Measurements from ENCODE around the gene MRPS17.

Gene MRPS17

DNA sequence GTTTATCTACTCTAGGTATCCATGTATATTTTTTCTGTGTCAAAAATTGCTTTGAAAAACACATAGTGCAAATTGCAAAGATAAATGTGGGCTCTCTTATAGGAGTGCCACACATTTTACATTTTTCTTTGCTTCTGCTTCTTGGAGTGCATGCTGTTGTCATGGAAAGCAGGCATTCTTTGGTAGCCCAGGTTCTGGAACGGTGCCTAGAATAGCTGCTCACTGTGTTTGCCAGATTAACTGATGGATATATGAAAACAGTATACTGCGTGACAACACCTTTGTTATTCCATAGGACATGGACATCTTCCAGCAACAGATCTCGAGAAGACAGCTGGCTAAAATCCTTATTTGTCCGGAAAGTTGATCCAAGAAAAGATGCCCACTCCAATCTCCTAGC, 26.2 kb downstream of the MRPS17 start:
- ATAC-seq: peak; percentile 95
- TF ChIP-seq OSR1 (CRISPR knock-in tag; IDR thresholded peaks at IDR 0.05) (no peak), ISL1 (CRISPR knock-in tag; IDR thresholded peaks at IDR 0.05) (peak; percentile 53; the same call in 1 of the 2 replicates), ZNF565 (CRISPR knock-in tag; conservative IDR thresholded peaks at IDR 0.05; ENCODE audit: low read depth) (no peak), ZNF70 (CRISPR knock-in tag; IDR thresholded peaks at IDR 0.05) (no peak), GLIS3 (CRISPR knock-in tag; IDR thresholded peaks at IDR 0.05) (no peak), ARNTL (CRISPR knock-in tag; IDR thresholded peaks at IDR 0.05; ENCODE audit: borderline replicate concordance, low read depth) (no peak)
- TF ChIP-seq, protein P1, sequence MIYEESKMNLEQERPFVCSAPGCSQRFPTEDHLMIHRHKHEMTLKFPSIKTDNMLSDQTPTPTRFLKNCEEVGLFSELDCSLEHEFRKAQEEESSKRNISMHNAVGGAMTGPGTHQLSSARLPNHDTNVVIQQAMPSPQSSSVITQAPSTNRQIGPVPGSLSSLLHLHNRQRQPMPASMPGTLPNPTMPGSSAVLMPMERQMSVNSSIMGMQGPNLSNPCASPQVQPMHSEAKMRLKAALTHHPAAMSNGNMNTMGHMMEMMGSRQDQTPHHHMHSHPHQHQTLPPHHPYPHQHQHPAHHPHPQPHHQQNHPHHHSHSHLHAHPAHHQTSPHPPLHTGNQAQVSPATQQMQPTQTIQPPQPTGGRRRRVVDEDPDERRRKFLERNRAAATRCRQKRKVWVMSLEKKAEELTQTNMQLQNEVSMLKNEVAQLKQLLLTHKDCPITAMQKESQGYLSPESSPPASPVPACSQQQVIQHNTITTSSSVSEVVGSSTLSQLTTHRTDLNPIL (CRISPR knock-in tag; IDR thresholded peaks at IDR 0.05; ENCODE audit: low read depth): no peak
- TF ChIP-seq, protein P2, sequence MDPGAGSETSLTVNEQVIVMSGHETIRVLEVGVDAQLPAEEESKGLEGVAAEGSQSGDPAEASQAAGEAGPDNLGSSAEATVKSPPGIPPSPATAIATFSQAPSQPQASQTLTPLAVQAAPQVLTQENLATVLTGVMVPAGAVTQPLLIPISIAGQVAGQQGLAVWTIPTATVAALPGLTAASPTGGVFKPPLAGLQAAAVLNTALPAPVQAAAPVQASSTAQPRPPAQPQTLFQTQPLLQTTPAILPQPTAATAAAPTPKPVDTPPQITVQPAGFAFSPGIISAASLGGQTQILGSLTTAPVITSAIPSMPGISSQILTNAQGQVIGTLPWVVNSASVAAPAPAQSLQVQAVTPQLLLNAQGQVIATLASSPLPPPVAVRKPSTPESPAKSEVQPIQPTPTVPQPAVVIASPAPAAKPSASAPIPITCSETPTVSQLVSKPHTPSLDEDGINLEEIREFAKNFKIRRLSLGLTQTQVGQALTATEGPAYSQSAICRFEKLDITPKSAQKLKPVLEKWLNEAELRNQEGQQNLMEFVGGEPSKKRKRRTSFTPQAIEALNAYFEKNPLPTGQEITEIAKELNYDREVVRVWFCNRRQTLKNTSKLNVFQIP (CRISPR knock-in tag; IDR thresholded peaks at IDR 0.05; ENCODE audit: borderline replicate concordance, low read depth): no peak
- TF ChIP-seq, protein P3, sequence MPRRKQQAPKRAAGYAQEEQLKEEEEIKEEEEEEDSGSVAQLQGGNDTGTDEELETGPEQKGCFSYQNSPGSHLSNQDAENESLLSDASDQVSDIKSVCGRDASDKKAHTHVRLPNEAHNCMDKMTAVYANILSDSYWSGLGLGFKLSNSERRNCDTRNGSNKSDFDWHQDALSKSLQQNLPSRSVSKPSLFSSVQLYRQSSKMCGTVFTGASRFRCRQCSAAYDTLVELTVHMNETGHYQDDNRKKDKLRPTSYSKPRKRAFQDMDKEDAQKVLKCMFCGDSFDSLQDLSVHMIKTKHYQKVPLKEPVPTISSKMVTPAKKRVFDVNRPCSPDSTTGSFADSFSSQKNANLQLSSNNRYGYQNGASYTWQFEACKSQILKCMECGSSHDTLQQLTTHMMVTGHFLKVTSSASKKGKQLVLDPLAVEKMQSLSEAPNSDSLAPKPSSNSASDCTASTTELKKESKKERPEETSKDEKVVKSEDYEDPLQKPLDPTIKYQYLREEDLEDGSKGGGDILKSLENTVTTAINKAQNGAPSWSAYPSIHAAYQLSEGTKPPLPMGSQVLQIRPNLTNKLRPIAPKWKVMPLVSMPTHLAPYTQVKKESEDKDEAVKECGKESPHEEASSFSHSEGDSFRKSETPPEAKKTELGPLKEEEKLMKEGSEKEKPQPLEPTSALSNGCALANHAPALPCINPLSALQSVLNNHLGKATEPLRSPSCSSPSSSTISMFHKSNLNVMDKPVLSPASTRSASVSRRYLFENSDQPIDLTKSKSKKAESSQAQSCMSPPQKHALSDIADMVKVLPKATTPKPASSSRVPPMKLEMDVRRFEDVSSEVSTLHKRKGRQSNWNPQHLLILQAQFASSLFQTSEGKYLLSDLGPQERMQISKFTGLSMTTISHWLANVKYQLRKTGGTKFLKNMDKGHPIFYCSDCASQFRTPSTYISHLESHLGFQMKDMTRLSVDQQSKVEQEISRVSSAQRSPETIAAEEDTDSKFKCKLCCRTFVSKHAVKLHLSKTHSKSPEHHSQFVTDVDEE (CRISPR knock-in tag; IDR thresholded peaks at IDR 0.05): peak; percentile 51; the same call in 1 of the 2 replicates

DNA sequence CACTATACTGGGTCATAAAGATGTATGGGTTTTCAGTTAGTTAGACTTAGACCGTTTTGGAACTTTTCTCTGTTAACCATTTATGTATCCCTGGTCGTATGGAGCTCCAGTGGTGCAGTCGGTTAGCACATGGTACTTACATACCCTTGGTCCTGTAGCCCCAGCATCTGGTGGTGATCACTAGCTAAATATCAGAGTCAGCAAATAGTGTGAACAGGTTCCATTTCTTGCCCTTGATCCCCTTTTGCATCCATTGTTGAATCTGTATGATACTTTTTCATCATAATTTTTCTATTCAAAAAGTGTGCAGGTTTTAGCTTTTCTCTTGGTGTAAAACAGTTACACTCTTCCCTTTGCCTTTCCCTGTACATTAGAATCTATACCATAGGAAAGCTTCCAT, 28.6 kb downstream of the MRPS17 start:
- TF ChIP-seq OSR1 (CRISPR knock-in tag; IDR thresholded peaks at IDR 0.05) (no peak), ZFP3 (CRISPR knock-in tag; IDR thresholded peaks at IDR 0.05) (no peak), ZFP30 (CRISPR knock-in tag; IDR thresholded peaks at IDR 0.05) (no peak), CSDC2 (CRISPR knock-in tag; IDR thresholded peaks at IDR 0.05) (no peak)
- TF ChIP-seq, protein P3 (CRISPR knock-in tag; IDR thresholded peaks at IDR 0.05): no peak
- TF ChIP-seq, protein P2 (CRISPR knock-in tag; IDR thresholded peaks at IDR 0.05; ENCODE audit: borderline replicate concordance, low read depth): no peak
- TF ChIP-seq, protein P4, sequence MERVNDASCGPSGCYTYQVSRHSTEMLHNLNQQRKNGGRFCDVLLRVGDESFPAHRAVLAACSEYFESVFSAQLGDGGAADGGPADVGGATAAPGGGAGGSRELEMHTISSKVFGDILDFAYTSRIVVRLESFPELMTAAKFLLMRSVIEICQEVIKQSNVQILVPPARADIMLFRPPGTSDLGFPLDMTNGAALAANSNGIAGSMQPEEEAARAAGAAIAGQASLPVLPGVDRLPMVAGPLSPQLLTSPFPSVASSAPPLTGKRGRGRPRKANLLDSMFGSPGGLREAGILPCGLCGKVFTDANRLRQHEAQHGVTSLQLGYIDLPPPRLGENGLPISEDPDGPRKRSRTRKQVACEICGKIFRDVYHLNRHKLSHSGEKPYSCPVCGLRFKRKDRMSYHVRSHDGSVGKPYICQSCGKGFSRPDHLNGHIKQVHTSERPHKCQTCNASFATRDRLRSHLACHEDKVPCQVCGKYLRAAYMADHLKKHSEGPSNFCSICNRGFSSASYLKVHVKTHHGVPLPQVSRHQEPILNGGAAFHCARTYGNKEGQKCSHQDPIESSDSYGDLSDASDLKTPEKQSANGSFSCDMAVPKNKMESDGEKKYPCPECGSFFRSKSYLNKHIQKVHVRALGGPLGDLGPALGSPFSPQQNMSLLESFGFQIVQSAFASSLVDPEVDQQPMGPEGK (CRISPR knock-in tag; IDR thresholded peaks at IDR 0.05; ENCODE audit: borderline replicate concordance): no peak
- no peak for ATAC-seq

DNA sequence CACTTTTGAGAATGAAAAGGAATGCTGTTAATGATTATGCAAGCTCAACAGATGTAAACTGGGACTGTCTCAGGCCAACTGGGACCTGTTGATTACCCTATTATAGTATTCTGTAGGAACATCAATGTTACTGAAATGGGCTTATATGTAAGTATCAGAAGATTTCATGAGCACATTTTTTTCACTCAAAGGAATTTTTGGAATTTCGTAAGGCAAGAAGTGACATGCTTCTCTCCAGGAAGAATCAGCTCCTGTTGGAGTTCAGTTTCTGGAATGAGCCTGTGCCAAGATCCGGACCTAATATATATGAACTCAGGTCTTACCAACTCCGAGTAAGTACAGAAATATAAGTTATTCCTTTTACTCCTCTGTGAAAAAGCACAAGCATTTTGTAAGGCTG, 31.9 kb downstream of the MRPS17 start:
- no peak for ATAC-seq
- TF ChIP-seq ZC3H10 (CRISPR knock-in tag; IDR thresholded peaks at IDR 0.05) (no peak), RARB (CRISPR knock-in tag; IDR thresholded peaks at IDR 0.05) (no peak), ZNF565 (CRISPR knock-in tag; conservative IDR thresholded peaks at IDR 0.05; ENCODE audit: low read depth) (no peak), ZFP3 (CRISPR knock-in tag; IDR thresholded peaks at IDR 0.05) (no peak), ARNTL (CRISPR knock-in tag; IDR thresholded peaks at IDR 0.05; ENCODE audit: borderline replicate concordance, low read depth) (no peak), ZFP30 (CRISPR knock-in tag; IDR thresholded peaks at IDR 0.05) (no peak), GLIS3 (CRISPR knock-in tag; IDR thresholded peaks at IDR 0.05) (no peak), SNAI2 (CRISPR knock-in tag; IDR thresholded peaks at IDR 0.05) (no peak), ISL1 (CRISPR knock-in tag; IDR thresholded peaks at IDR 0.05) (no peak), ZNF8 (CRISPR knock-in tag; IDR thresholded peaks at IDR 0.05) (no peak)
- TF ChIP-seq, protein P3 (CRISPR knock-in tag; IDR thresholded peaks at IDR 0.05): no peak
